HG02885 (cell line): ENCODE measurements around the gene ADGRV1.
"Not testable (repeated sequence)": the region's sequence is repeated elsewhere in the genome, so short reads cannot be mapped to it uniquely, and the experiment has no call there.

ENCODE experiments used
- ATAC-seq: cut with Tn5 transposase; IDR thresholded peaks from one replicate; pipeline ENCODE4 v1.9.1; 2021; ENCODE audit warnings: mild to moderate bottlenecking; ENCODE audit not compliant: unreplicated experiment, poor library complexity

The ADGRV1 gene

GRCh38 chr5:90550963-90551362 is 7.6 kb upstream of the ADGRV1 start:
- no peak for ATAC-seq

- no peak for ATAC-seq
Observed at GRCh38 chr5:90551376-90551775, 7.2 kb upstream of the ADGRV1 start.

- ATAC-seq = no peak
Observed at GRCh38 chr5:90553711-90554110, 4.9 kb upstream of the ADGRV1 start.

- no peak for ATAC-seq
Observed at GRCh38 chr5:90554358-90555006, 4.1 kb upstream of the ADGRV1 start.

DNA sequence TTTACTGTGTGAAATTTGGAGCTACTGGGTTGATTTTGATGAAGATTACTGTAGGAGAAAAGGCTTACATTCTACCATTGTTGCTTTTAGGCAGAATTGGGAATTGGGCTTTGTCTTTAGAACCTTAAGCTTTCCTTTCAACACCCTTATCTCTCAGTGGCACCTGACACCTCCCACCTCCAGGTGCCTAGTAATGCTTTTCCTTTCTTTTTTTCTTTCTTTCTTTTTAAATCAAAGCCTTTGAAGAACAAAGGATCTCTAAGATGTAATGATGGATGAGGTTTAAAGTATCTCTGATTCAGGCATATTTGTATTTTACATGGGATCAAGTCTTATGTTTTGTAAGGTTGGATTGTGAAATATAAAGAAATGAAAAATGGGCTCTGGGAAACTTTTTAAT is 2.9 kb upstream of the ADGRV1 start:
- no peak for ATAC-seq

DNA sequence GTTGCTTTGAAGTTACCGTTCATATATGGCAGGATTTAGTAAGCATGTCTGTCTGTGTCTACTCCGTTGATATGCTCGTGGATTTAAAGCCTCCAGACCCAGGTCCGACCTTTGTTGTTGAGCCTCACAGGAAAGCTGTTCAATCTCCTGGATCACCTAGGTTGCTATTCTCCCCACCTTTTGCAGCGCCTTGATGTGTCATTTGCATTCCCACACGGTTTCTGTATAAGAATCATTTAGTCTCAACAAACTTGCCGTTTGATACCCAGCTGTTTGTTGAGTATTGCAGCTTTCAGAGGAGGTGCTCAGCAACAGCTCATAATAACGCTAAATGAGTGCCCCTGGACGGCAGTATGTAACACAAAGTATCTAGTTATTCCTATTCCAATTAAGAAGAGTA is 1.2 kb upstream of the ADGRV1 start:
- ATAC-seq = no peak

- ATAC-seq = no peak
Observed at GRCh38 chr5:90557871-90558270, 726 bp upstream of the ADGRV1 start.

- ATAC-seq = no peak
Observed at GRCh38 chr5:90560771-90561170, 2.2 kb downstream of the ADGRV1 start.

GRCh38 chr5:90561766-90562165 is 3.2 kb downstream of the ADGRV1 start:
- ATAC-seq = no peak

- no peak for ATAC-seq
Observed at GRCh38 chr5:90562341-90562740, 3.7 kb downstream of the ADGRV1 start.

DNA sequence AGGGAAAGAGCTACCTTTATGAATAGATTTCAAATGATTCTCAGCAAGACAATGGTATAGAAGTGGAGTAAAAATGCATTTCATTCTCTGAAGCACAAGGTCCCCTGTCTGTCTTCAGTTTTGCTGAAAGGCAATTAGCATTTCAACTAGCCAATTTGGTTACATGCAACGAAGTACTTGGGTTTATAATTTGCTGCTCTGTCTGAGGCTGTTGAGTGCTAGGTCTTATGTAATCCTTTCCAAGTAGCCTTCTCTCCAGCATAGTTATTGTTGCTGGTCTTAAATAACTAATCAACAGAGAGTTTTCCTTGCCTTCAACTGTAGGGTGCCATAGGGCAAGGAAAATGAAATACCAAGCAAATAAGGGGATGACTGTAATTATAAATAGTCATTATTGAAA is 4.5 kb downstream of the ADGRV1 start:
- no peak for ATAC-seq

DNA sequence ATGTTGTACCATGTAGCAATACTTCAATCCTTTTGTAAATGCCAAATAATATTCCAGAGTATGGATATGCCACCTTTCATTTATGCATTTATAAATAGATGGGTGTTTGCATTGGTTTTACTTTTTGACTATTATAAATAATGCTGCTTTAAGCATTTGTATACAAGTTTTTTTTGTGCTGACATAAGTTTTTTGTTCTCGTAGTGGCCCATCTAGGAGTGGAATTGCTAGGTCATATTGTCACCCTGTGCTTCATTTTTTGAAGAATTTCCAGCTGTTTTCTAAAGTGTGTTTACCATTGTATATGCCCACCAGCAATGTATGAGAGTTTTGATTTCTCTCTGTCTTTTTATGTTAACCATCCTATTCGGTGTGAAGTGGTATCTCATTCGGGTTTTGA is 6.9 kb downstream of the ADGRV1 start:
- ATAC-seq = no peak

- ATAC-seq = no peak
Observed at GRCh38 chr5:90569084-90569483, 10.5 kb downstream of the ADGRV1 start.

GRCh38 chr5:90570034-90570433 is 11.4 kb downstream of the ADGRV1 start:
- no peak for ATAC-seq

DNA sequence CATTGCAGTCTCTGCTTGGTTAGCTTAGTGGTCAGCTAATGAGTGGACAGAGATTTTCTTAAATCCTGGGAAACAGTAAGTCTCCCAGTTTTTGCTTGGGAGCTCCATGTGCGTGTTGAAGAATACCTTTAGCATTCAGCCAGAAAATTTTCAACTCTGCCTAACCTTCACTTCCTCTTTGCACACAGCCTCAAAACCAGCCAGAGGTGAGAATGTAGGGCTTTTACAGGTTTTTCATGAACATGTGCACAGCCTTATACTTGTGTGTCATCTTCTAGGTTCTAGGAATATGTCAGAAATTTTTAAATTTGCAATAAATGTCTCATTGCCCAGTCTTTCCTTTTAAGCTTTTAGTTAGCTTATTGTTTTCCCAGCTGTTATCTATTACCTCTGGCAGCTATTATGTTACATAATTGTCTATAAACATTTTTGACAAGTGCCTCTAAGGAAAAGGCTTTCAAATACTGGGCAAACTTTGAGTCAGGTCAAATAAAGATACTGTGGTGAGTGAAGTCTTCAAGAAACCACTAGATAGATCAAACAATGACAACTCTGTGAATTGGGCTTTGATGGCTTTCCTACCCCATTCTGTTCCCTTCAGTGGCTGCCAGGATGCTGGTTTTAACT is 12.7 kb downstream of the ADGRV1 start:
- no peak for ATAC-seq

- no peak for ATAC-seq
Observed at GRCh38 chr5:90575712-90576111, 17.1 kb downstream of the ADGRV1 start.

GRCh38 chr5:90576566-90576965 is 18.0 kb downstream of the ADGRV1 start:
- ATAC-seq = not testable (repeated sequence)

DNA sequence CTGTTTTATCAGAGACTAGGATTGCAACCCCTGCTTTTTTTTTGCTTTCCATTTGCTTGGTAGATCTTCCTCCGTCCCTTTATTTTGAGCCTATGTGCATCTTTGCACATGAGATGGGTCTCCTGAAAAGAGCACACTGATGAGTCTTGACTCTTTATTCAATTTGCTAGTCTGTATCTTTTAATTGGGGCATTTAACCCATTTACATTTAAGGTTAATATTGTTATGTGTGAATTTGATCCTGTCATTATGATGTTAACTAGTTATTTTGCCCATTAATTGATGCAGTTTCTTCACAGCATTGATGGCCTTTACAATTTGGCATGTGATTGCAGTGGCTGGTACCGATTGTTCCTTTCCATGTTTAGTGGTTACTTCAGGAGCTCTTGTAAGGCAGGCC is 21.3 kb downstream of the ADGRV1 start:
- not testable (repeated sequence) for ATAC-seq

GRCh38 chr5:90581956-90582355 is 23.4 kb downstream of the ADGRV1 start:
- no peak for ATAC-seq

DNA sequence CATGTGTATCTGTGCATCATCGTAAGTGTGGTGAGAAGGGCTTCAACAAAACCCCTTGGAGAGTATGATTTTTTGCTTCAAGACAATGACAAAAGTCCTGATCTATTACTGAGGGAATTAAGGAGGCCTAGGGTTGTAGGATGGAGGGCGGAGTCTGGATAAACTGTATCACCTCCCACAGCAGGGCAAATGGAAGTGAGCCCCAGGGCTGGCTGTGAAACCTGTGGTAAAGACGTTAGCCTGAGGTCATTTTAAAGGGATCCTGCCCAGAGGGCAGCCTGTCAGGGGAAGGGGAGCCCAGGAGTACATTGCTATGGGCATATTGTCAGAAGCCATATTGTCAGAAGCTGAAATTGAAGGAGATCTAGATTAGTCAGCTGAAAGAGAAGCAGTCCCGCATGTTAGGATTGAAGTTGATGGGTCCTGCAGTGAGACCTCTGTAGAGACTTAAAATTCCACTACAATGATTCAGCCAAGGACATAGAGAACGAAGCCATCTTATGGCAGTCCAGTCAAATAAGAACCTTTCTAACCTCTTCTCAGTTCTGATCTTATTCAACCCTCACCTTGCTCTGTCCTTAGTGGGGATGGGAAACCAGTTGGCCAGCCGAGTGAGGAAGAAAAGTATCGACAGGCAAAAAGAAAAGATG is 26.9 kb downstream of the ADGRV1 start:
- ATAC-seq = no peak

DNA sequence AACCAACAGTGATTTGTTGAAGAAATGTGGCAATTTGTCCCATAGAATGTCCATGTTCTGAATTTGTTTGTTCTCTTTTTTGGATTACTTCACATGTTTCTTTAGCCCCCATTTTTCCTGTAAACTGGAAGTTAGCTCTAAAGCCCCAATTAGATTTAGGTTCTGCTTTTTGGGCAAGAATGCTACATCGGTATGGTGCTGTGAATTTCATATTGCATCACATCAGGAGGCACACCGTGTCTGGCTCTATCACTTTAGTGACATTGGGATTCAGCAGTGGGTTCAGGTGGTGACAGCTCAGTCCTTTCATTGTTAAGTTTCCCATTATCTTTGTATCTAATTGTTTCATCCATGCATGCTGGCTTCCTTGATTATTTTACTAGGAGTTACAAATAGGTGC is 27.9 kb downstream of the ADGRV1 start:
- no peak for ATAC-seq

GRCh38 chr5:90590170-90590569 is 31.6 kb downstream of the ADGRV1 start:
- ATAC-seq = no peak
